CD4-positive, alpha-beta T cell (primary cell): Measurements from ENCODE around the gene FCRLA. TPM values are rescaled to one million over a fixed set of nuclear protein-coding genes. Genes with fewer than 3 reads are reported as not detected.

Source experiments
- ATAC-seq: fragments of 200-7000 bp; cut with Tn5 transposase; one replicate; pipeline ENCODE4 v1.10.0; 2022; ENCODE audit warnings: mild to moderate bottlenecking; ENCODE audit not compliant: poor library complexity
- CTCF ChIA-PET: fragments of 350-600 bp; sonication (Branson Sonifier 250); formaldehyde crosslinking; loops from one replicate; lab custom pipeline; 2021; ENCODE audit warnings: antibody characterized with exemption, inconsistent platforms; lab: Charles Lee
- POLR2A ChIA-PET: fragments of 350-600 bp; sonication (Branson Sonifier 250); formaldehyde crosslinking; loops from one replicate; lab custom pipeline; 2021; ENCODE audit warnings: antibody characterized with exemption, inconsistent platforms; lab: Charles Lee
- DNase-seq, 14 experiments: peaks; one replicate each; pipeline ENCODE4 v3.0.0-alpha.2; 2013 to 2020; ENCODE audit warnings: mixed read lengths in 2 of 14
- H3K27ac ChIP-seq, 2 donors: one replicate each; pipeline versions ENCODE4 v1.5.1 to v1.7.0; 2013; ENCODE audit warnings: low read length in 2 of 2, low read depth in 1 of 2, mild to moderate bottlenecking in 1 of 2
- H3K27me3 ChIP-seq, 2 experiments: 1 replicate in 1 of 2; 2 replicates in 1 of 2; pipeline versions ENCODE4 v1.6.1 to v1.7.0; 2013; ENCODE audit warnings: low read length in 2 of 2, control low read depth in 1 of 2, mild to moderate bottlenecking in 1 of 2, moderate library complexity in 1 of 2; ENCODE audit not compliant: insufficient read depth in 2 of 2, control insufficient read depth in 1 of 2
- H3K36me3 ChIP-seq: one replicate; pipeline ENCODE4 v1.6.1; 2013; ENCODE audit warnings: low read length, control low read depth; ENCODE audit not compliant: insufficient read depth
- H3K4me1 ChIP-seq: one replicate; pipeline ENCODE4 v1.6.1; 2013; ENCODE audit warnings: low read length, control low read depth; ENCODE audit not compliant: insufficient read depth
- H3K4me3 ChIP-seq: one replicate; pipeline ENCODE4 v1.5.1; 2013; ENCODE audit warnings: mild to moderate bottlenecking, low read length, moderate library complexity
- H3K9me3 ChIP-seq, 2 experiments: 1 replicate in 1 of 2; 2 replicates in 1 of 2; pipeline versions ENCODE4 v1.6.1 to v1.7.0; 2013; ENCODE audit warnings: low read length in 2 of 2, mild to moderate bottlenecking in 2 of 2, control low read depth in 1 of 2, moderate library complexity in 1 of 2; ENCODE audit not compliant: control insufficient read depth in 1 of 2, insufficient read depth in 1 of 2
- H3K27ac Mint-ChIP-seq: one replicate; pipeline ENCODE4 v1.8.0; 2020; ENCODE audit warnings: mixed read lengths
- H3K27me3 Mint-ChIP-seq: one replicate; pipeline ENCODE4 v1.8.0; 2021; ENCODE audit warnings: mixed read lengths
- H3K36me3 Mint-ChIP-seq: one replicate; pipeline ENCODE4 v1.8.0; 2021; ENCODE audit warnings: low read depth, mixed read lengths
- H3K4me1 Mint-ChIP-seq: one replicate; pipeline ENCODE4 v1.8.0; 2021; ENCODE audit warnings: low read depth, mixed read lengths
- H3K4me3 Mint-ChIP-seq: one replicate; pipeline ENCODE4 v1.8.0; 2020; ENCODE audit warnings: mild to moderate bottlenecking, mixed read lengths
- H3K9me3 Mint-ChIP-seq: one replicate; pipeline ENCODE4 v1.8.0; 2020; ENCODE audit warnings: mixed read lengths
- intact Hi-C, 2 experiments: fragments of 100-400 bp; cut with DNase I in 1 of 2; cut with micrococcal nuclease in 1 of 2; formaldehyde crosslinking; loops; one replicate each; pipeline versions ENCODE4 v1.15.1 to v1.9.0; 2023 to 2025; cut with DNase I, micrococcal nuclease
- total RNA-seq, 174 experiments: library from RNA in 2 of 174; stranded (reverse) in 2 of 174; gene quantifications; one replicate each; pipeline ENCODE4 v1.2.3 and lab custom pipeline; 2021 to 2026
- TF ChIP-seq, protein P1 (sequence below): fragments of 200-600 bp; IDR thresholded peaks from one replicate; pipeline ENCODE4 v1.8.0; 2022; ENCODE audit warnings: antibody characterized with exemption, mild to moderate bottlenecking

The FCRLA gene
- total RNA-seq, 2 experiments from 2014 or later, result not detected

DNA sequence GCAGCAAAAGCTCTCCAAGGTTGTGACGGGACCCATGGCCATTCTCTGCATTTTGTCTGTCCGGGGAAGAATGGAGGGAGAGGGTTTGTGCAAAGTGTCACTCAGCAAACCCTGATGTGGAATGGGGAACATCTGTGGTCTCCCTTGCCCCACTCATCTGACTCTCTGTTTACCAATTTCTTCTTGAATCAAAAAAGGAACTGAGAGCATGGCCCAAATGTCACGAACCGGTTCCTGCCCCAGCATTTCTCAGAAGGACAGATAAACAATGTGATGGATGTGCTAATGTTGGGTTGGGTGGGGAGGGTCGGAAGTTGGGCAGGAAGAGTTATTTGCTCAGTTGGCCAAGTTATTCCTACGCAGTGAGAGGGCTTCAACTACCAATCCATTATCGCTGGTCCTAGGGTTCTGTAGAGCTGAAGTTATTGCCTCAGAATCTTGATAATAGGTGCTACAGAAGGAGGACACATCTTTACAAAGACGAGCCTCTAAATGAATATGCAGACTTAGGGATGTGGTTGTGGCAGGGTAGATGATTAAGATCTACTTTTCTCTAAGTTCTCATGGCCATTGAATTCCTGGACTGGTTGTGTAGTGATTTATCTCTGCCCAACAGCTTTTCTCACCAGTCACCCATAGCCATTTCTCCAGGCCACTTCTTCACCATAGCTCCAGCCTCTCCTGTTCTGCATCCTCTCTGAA is 33.0 kb downstream of the FCRLA start:
- Mint-ChIP-seq H3K27ac (no peak overlapping the region), H3K9me3 (no peaks in the 10 kb centered on the region), H3K27me3 (peaks cover 25% of the 10 kb centered on the region), H3K36me3 (no peaks in the 10 kb centered on the region), H3K4me1 (peaks cover 20% of the 10 kb centered on the region), H3K4me3 (no peak overlapping the region)
- Histone ChIP-seq H3K36me3 (no peaks in the 10 kb centered on the region), H3K27ac (no peak overlapping the region), H3K4me3 (no peak overlapping the region), H3K27me3 (no peaks in the 10 kb centered on the region), H3K4me1 (peaks cover 19% of the 10 kb centered on the region), H3K9me3 (no peaks in the 10 kb centered on the region)
- TF ChIP-seq, protein P1, sequence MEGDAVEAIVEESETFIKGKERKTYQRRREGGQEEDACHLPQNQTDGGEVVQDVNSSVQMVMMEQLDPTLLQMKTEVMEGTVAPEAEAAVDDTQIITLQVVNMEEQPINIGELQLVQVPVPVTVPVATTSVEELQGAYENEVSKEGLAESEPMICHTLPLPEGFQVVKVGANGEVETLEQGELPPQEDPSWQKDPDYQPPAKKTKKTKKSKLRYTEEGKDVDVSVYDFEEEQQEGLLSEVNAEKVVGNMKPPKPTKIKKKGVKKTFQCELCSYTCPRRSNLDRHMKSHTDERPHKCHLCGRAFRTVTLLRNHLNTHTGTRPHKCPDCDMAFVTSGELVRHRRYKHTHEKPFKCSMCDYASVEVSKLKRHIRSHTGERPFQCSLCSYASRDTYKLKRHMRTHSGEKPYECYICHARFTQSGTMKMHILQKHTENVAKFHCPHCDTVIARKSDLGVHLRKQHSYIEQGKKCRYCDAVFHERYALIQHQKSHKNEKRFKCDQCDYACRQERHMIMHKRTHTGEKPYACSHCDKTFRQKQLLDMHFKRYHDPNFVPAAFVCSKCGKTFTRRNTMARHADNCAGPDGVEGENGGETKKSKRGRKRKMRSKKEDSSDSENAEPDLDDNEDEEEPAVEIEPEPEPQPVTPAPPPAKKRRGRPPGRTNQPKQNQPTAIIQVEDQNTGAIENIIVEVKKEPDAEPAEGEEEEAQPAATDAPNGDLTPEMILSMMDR, result no peak
- ChIA-PET POLR2A (interaction anchor here (2.3 to 4.1 kb wide), 2 partner anchors 10 to 13 kb away, joined by 15 to 38 read pairs; partner anchors contain the start of gene DUSP12), CTCF (interaction anchor here (0.8 to 2.1 kb wide), 3 partner anchors 9 to 256 kb away, joined by 3 to 10 read pairs (median 4); no protein-coding TSS in a partner anchor)
- ATAC-seq, result no peak
- peak in 2 of 14 experiments; percentile 37 to 40 for DNase-seq
- intact Hi-C loops, result loop anchor here (2.0 to 10.0 kb wide), 3 partner anchors 13 to 515 kb away; partner anchors contain the start of genes APOA2 (in 2 of the 2) and TOMM40L (in 2 of the 2)

DNA sequence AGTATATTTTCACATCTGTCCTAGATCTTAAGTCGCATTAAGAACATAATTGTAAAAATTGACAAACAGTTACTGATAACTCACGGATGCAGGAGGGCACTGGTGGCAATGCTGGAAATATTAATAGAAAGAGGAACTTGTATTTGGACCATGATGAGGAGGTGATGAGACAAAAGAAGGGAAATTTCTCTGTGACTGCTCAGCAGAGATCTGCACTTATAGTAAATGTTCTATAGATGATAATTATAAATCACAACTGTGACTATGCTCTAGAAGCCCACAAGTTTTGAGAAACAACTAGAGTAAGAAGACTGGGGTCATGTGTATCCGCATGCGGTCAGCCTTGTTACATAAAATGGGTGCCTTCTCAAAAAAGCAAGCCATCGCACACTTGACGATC is 33.9 kb downstream of the FCRLA start:
- Histone ChIP-seq H3K9me3 (no peaks in the 10 kb centered on the region), H3K36me3 (no peaks in the 10 kb centered on the region), H3K27ac (no peak overlapping the region), H3K4me3 (no peak overlapping the region), H3K4me1 (peaks cover 19% of the 10 kb centered on the region), H3K27me3 (no peaks in the 10 kb centered on the region)
- peaks cover 24% of the 10 kb centered on the region for H3K27me3 Mint-ChIP-seq
- H3K4me1 Mint-ChIP-seq, result peaks cover 20% of the 10 kb centered on the region
- no peaks in the 10 kb centered on the region for H3K36me3 Mint-ChIP-seq
- no peak for DNase-seq
- intact Hi-C loops, result loop anchor here (1.0 to 10.0 kb wide), 5 partner anchors 14 to 516 kb away; partner anchors contain the start of genes APOA2 (in 2 of the 2) and TOMM40L (in 2 of the 2)
- CTCF ChIA-PET, result interaction anchor here (0.7 to 2.1 kb wide), 7 partner anchors 8 to 257 kb away, joined by 3 to 10 read pairs (median 4); no protein-coding TSS in a partner anchor
- TF ChIP-seq, protein P1, result no peak
- no peak overlapping the region for H3K27ac Mint-ChIP-seq
- no peak for ATAC-seq
- H3K4me3 Mint-ChIP-seq, result no peak overlapping the region
- H3K9me3 Mint-ChIP-seq, result no peaks in the 10 kb centered on the region
- POLR2A ChIA-PET, result interaction anchor here (0.9 to 4.1 kb wide), 3 partner anchors 9 to 14 kb away, joined by 6 to 38 read pairs (median 8); partner anchors contain the start of gene DUSP12

DNA sequence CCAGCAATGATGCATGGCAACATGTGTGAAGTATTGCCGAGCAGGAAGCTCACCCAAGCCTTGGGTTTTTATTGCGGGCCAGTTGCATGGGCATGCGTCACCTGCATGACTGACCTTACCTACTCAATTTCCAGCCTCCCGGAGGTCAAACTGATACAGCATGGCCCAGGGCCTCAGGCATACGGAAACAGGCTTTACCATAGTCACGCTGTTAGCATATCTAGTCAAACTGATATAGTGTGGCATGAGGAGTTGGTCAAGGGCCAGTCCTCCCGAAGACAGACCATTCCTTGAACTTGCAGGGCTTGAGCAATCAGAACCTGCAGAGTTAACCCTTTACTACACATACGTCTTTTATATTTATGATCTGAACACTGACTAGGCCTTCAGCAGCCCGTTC is 36.2 kb downstream of the FCRLA start:
- H3K9me3 Mint-ChIP-seq, result no peaks in the 10 kb centered on the region
- DNase-seq (no peak), ATAC-seq (no peak)
- intact Hi-C loops, result loop anchor here (10.0 kb wide), 2 partner anchors 178 to 518 kb away; partner anchors contain the start of genes APOA2 (in 2 of the 2) and TOMM40L (in 2 of the 2)
- Histone ChIP-seq H3K27me3 (no peaks in the 10 kb centered on the region), H3K4me1 (peaks cover 19% of the 10 kb centered on the region), H3K36me3 (no peaks in the 10 kb centered on the region), H3K9me3 (no peaks in the 10 kb centered on the region), H3K27ac (no peak overlapping the region), H3K4me3 (no peak overlapping the region)
- no peak overlapping the region for H3K27ac Mint-ChIP-seq
- no peak overlapping the region for H3K4me3 Mint-ChIP-seq
- peaks cover 28% of the 10 kb centered on the region for H3K4me1 Mint-ChIP-seq
- ChIA-PET POLR2A (no interaction called here), CTCF (interaction anchor here (0.6 to 2.1 kb wide), 2 partner anchors 13 to 17 kb away, joined by 4 to 10 read pairs; no protein-coding TSS in a partner anchor)
- no peaks in the 10 kb centered on the region for H3K36me3 Mint-ChIP-seq
- TF ChIP-seq, protein P1, result no peak
- H3K27me3 Mint-ChIP-seq, result peaks cover 18% of the 10 kb centered on the region
